Endothelial cell of umbilical vein (primary cell): ENCODE measurements around the gene PGK2. TPM values are rescaled to one million over a fixed set of nuclear protein-coding genes. Genes with fewer than 3 reads are reported as not detected.
"Not testable (repeated sequence)": the region's sequence is repeated elsewhere in the genome, so short reads cannot be mapped to it uniquely, and the experiment has no call there.

Experiments used
- BruUV-seq: library from RNA; stranded (reverse); fragments of 400-500 nt; replicated peaks from 2 replicates; lab custom pipeline; 2021; lab: Mats Ljungman, UMichigan
- CTCF ChIA-PET: fragments of 300-600, 350-600 bp; sonication (Branson Sonifier 250); formaldehyde crosslinking; loops from one replicate; lab custom pipeline; 2021; ENCODE audit warnings: antibody characterized with exemption, inconsistent platforms; lab: Charles Lee
- POLR2A ChIA-PET: fragments of 300-600, 350-600 bp; sonication (Branson Sonifier 250); formaldehyde crosslinking; loops from one replicate; lab custom pipeline; 2021; ENCODE audit warnings: antibody characterized with exemption, inconsistent platforms; lab: Charles Lee
- DNase-seq: peaks from one replicate; pipeline ENCODE4 v3.0.0-alpha.2; 2011; ENCODE audit warnings: low read depth, low spot score
- FAIRE-seq: peaks from 2 replicates; lab custom pipeline; 2011; peaks lifted over from hg19 to GRCh38; lab: Jason Lieb, UNC
- H2AFZ ChIP-seq: 2 replicates; pipeline ENCODE4 v1.6.0; 2012; ENCODE audit warnings: low read depth, low read length, control low read depth, inconsistent platforms
- H3K27ac ChIP-seq: 2 replicates; pipeline ENCODE4 v1.5.1; 2011; ENCODE audit warnings: low read depth, mild to moderate bottlenecking, control low read depth, low read length, moderate library complexity; ENCODE audit not compliant: insufficient read depth
- H3K27me3 ChIP-seq, 2 experiments: 2 replicates each; pipeline versions ENCODE4 v1.6.0 to v1.6.1; 2011; ENCODE audit warnings: low read length in 2 of 2, mixed read lengths in 1 of 2; ENCODE audit not compliant: control insufficient read depth in 2 of 2, insufficient read depth in 2 of 2
- H3K36me3 ChIP-seq, 2 experiments: 2 replicates in 1 of 2; 3 replicates in 1 of 2; pipeline ENCODE4 v1.5.1; 2011; ENCODE audit warnings: low read length in 2 of 2, mild to moderate bottlenecking in 1 of 2, moderate library complexity in 1 of 2; ENCODE audit not compliant: control insufficient read depth in 2 of 2, insufficient read depth in 2 of 2; ENCODE audit errors: extremely low read depth in 1 of 2
- H3K4me1 ChIP-seq: 3 replicates; pipeline ENCODE4 v1.5.1; 2011; ENCODE audit warnings: mild to moderate bottlenecking, low read length; ENCODE audit not compliant: control insufficient read depth, insufficient read depth; ENCODE audit errors: extremely low read depth
- H3K4me2 ChIP-seq: 2 replicates; pipeline ENCODE4 v1.6.1; 2011; ENCODE audit warnings: low read length, control low read depth, mixed read lengths; ENCODE audit not compliant: insufficient read depth
- H3K4me3 ChIP-seq, 3 experiments: fragments of 200-600 bp in 1 of 3; sonication (generic), shearing (Covaris generic) in 1 of 3; replicated peaks in 1 of 3; 2 replicates each; pipeline ENCODE4 v1.5.1; 2011 to 2016; ENCODE audit warnings: control low read depth in 3 of 3, low read length in 3 of 3, mild to moderate bottlenecking in 2 of 3, inconsistent platforms in 1 of 3, low read depth in 1 of 3, moderate library complexity in 1 of 3; ENCODE audit not compliant: insufficient read depth in 1 of 3
- H3K79me2 ChIP-seq: 2 replicates; pipeline ENCODE4 v1.6.0; 2012; ENCODE audit warnings: low read length, inconsistent platforms; ENCODE audit not compliant: control insufficient read depth, insufficient read depth
- H3K9ac ChIP-seq: replicated peaks from 2 replicates; pipeline ENCODE3; 2011; ENCODE audit warnings: low read length, control low read depth; ENCODE audit not compliant: insufficient read depth; ENCODE audit errors: extremely low read depth
- H3K9me1 ChIP-seq: replicated peaks from 3 replicates; pipeline ENCODE4 v1.6.0; 2011; ENCODE audit warnings: mild to moderate bottlenecking, low read length; ENCODE audit not compliant: control insufficient read depth, insufficient read depth; ENCODE audit errors: extremely low read depth
- H3K9me3 ChIP-seq: replicated peaks from 2 replicates; pipeline ENCODE4 v1.5.1; 2012; ENCODE audit warnings: low read length, inconsistent platforms; ENCODE audit not compliant: control insufficient read depth, insufficient read depth
- H4K20me1 ChIP-seq: replicated peaks from 2 replicates; pipeline ENCODE3; 2011; ENCODE audit warnings: mild to moderate bottlenecking, low read length; ENCODE audit not compliant: control insufficient read depth, insufficient read depth; ENCODE audit errors: extremely low read depth
- CTCF ChIP-seq, 2 donors: IDR thresholded peaks; 1 replicate in 1 of 2; 2 replicates in 1 of 2; pipeline ENCODE4 v1.5.1; 2011; ENCODE audit warnings: low read length in 2 of 2, mild to moderate bottlenecking in 2 of 2, moderate library complexity in 2 of 2, control low read depth in 1 of 2, inconsistent platforms in 1 of 2, low read depth in 1 of 2; ENCODE audit not compliant: insufficient read depth in 1 of 2; ENCODE audit errors: extremely low read depth in 1 of 2
- EZH2 ChIP-seq: IDR thresholded peaks from 2 replicates; pipeline ENCODE4 v1.6.1; 2012; ENCODE audit warnings: borderline replicate concordance, low read depth, mild to moderate bottlenecking, moderate library complexity, low read length, inconsistent platforms; ENCODE audit not compliant: severe bottlenecking
- GATA2 ChIP-seq: IDR thresholded peaks from 2 replicates; pipeline ENCODE4 v1.7.0; 2011; ENCODE audit warnings: low read depth, mild to moderate bottlenecking, moderate library complexity, mixed read lengths, low read length; ENCODE audit not compliant: insufficient read length, insufficient read depth
- JUN ChIP-seq: IDR thresholded peaks from 2 replicates; pipeline ENCODE4 v1.6.1; 2011; ENCODE audit warnings: borderline replicate concordance, low read depth; ENCODE audit not compliant: insufficient read length, insufficient read depth
- MAX ChIP-seq: IDR thresholded peaks from 2 replicates; pipeline ENCODE4 v1.6.1; 2011; ENCODE audit not compliant: insufficient read depth, insufficient read length
- MYC ChIP-seq: IDR thresholded peaks from one replicate; pipeline ENCODE4 v1.6.1; 2011; ENCODE audit warnings: mild to moderate bottlenecking, low read depth, low read length
- POLR2A ChIP-seq: IDR thresholded peaks from 2 replicates; pipeline ENCODE4 v1.6.1; 2012; ENCODE audit warnings: low read depth, mild to moderate bottlenecking, control low read depth, low read length
- POLR2AphosphoS5 ChIP-seq: IDR thresholded peaks from 2 replicates; pipeline ENCODE4 v1.6.1; 2012; ENCODE audit warnings: low read depth, mild to moderate bottlenecking, control low read depth, low read length, moderate library complexity; ENCODE audit not compliant: insufficient read depth
- dilution Hi-C: fragments of 300-500 bp; cut with MboI; formaldehyde crosslinking; loops from one replicate; pipeline ENCODE4 v1.15.0; 2019; ENCODE audit warnings: low sequenced_read_pairs; ENCODE audit not compliant: extremely low pct_ligation_motif_present
- intact Hi-C: fragments of 100-400 bp; cut with micrococcal nuclease; formaldehyde crosslinking; loops from one replicate; pipeline ENCODE4 v1.10.0; 2022
- polyA plus RNA-seq, 4 experiments: library from polyadenylated mRNA; depleted of rRNA in 3 of 4; stranded (reverse) in 3 of 4; unstranded in 1 of 4; fragments of >200 nt; gene quantifications; 2 replicates each; pipeline versions ENCODE4 v1.2.1 to v1.2.3, GENCODE V29; 2011 to 2012; ENCODE audit warnings: missing spikeins in 1 of 4
- total RNA-seq: library from RNA; stranded (reverse); gene quantifications from 2 replicates; pipeline ENCODE4 v1.2.3, GENCODE V29; 2021

The PGK2 gene
- total and polyA plus RNA-seq, 2 donors (not counting 3 experiments of a cell fraction or from before 2014, with no cell fraction given): not detected

GRCh38 chr6:49801525-49801924 is 14.4 kb upstream of the PGK2 start:
- Histone ChIP-seq H3K27ac (no peak overlapping the region), H4K20me1 (no peaks in the 10 kb centered on the region), H3K27me3 (no peaks in the 10 kb centered on the region), H2AFZ (no peak overlapping the region), H3K9ac (no peak overlapping the region), H3K4me1 (no peaks in the 10 kb centered on the region), H3K79me2 (no peaks in the 10 kb centered on the region), H3K9me3 (no peaks in the 10 kb centered on the region), H3K9me1 (no peaks in the 10 kb centered on the region), H3K4me2 (no peak overlapping the region), H3K36me3 (no peaks in the 10 kb centered on the region), H3K4me3 (no peak overlapping the region)
- FAIRE-seq (no peak), DNase-seq (no peak)
- CTCF ChIA-PET: no interaction called here
- POLR2A ChIA-PET: no interaction called here
- no peak for TF ChIP-seq POLR2AphosphoS5
- no peak for TF ChIP-seq JUN
- TF ChIP-seq EZH2: no peak
- TF ChIP-seq MAX: no peak
- TF ChIP-seq MYC: no peak
- no peak for TF ChIP-seq POLR2A
- TF ChIP-seq GATA2: no peak
- BruUV-seq: no TSS peak
- dilution Hi-C loops: no loop called here
- intact Hi-C loops: no loop called here

GRCh38 chr6:49799090-49799489 is 12.0 kb upstream of the PGK2 start:
- BruUV-seq: no TSS peak
- no peak for FAIRE-seq
- Histone ChIP-seq H3K9ac (no peak overlapping the region), H4K20me1 (no peaks in the 10 kb centered on the region), H3K27ac (no peak overlapping the region), H3K4me2 (no peak overlapping the region), H3K27me3 (no peaks in the 10 kb centered on the region), H3K9me3 (no peaks in the 10 kb centered on the region), H3K4me1 (no peaks in the 10 kb centered on the region), H2AFZ (no peak overlapping the region), H3K36me3 (no peaks in the 10 kb centered on the region), H3K9me1 (no peaks in the 10 kb centered on the region), H3K79me2 (no peaks in the 10 kb centered on the region), H3K4me3 (no peak overlapping the region)
- ChIA-PET POLR2A (no interaction called here), CTCF (no interaction called here)
- no peak for DNase-seq
- intact Hi-C loops (no loop called here), dilution Hi-C loops (no loop called here)
- no peak for TF ChIP-seq CTCF (IDR thresholded peaks at IDR 0.05; ENCODE audit: extremely low read depth in 1 of 2, insufficient read depth in 1 of 2, low read depth in 1 of 2, low read length in 2 of 2)

- DNase-seq, POLR2A ChIA-PET, H3K79me2 ChIP-seq, H3K27ac ChIP-seq, dilution Hi-C loops, H3K9me1 ChIP-seq, intact Hi-C loops, CTCF ChIA-PET, H3K27me3 ChIP-seq, H3K4me3 ChIP-seq, H4K20me1 ChIP-seq, BruUV-seq, H3K9me3 ChIP-seq, H3K9ac ChIP-seq, FAIRE-seq, H3K4me2 ChIP-seq, H2AFZ ChIP-seq, H3K36me3 ChIP-seq, H3K4me1 ChIP-seq: not testable (repeated sequence)
Observed at GRCh38 chr6:49796842-49797455, 9.9 kb upstream of the PGK2 start.
